HEK293 (cell line): ENCODE data around the gene MEOX1.
A peak's percentile ranks its signal among the peaks of the same experiment; 100 is the strongest.

Experiments used
- CTCF ChIA-PET: fragments of 350-600 bp; formaldehyde crosslinking; extraction: SDS; loops from one replicate; lab custom pipeline; 2021; ENCODE audit warnings: antibody characterized with exemption; lab: Yijun Ruan, JAX
- POLR2A ChIA-PET: fragments of 300-600 bp; formaldehyde crosslinking; extraction: SDS; loops from one replicate; lab custom pipeline; 2020; ENCODE audit warnings: antibody characterized with exemption, inconsistent platforms; lab: Yijun Ruan, JAX
- H3K27ac ChIP-seq: fragments of 200-500 bp; sonication (Bioruptor generic); 2 replicates; pipeline ENCODE4 v1.5.1; 2014; ENCODE audit warnings: low read depth, low read length, control low read depth, inconsistent platforms; ENCODE audit errors: extremely low read depth
- H3K36me3 ChIP-seq, 2 experiments: fragments of 200-500 bp in 1 of 2; sonication (Bioruptor generic) in 1 of 2; 1 replicate in 1 of 2; 2 replicates in 1 of 2; pipeline ENCODE4 v1.5.1; 2014 to 2017; ENCODE audit warnings: inconsistent platforms in 2 of 2, low read length in 2 of 2; ENCODE audit not compliant: control insufficient read depth in 2 of 2, insufficient read depth in 1 of 2
- H3K4me1 ChIP-seq: fragments of 200-500 bp; sonication (Bioruptor generic); 2 replicates; pipeline ENCODE4 v1.5.1; 2014; ENCODE audit warnings: mild to moderate bottlenecking, low read length, inconsistent platforms; ENCODE audit not compliant: control insufficient read depth, insufficient read depth
- H3K4me3 ChIP-seq: 2 replicates; pipeline ENCODE4 v1.5.1; 2011; ENCODE audit warnings: low read depth, mild to moderate bottlenecking, control low read depth, low read length, moderate library complexity
- H3K9me3 ChIP-seq: fragments of 200-500 bp; sonication (Bioruptor generic); 2 replicates; pipeline ENCODE4 v1.5.1; 2014; ENCODE audit warnings: low read depth, low read length, inconsistent platforms; ENCODE audit not compliant: control insufficient read depth, insufficient read depth
- BCL11B ChIP-seq: fragments of 450-650 bp; formaldehyde crosslinking; IDR thresholded peaks from 2 replicates; pipeline ENCODE4 v1.5.1; 2016; ENCODE audit warnings: low read depth, missing biosample characterization, missing genetic modification characterization
- HOXD13 ChIP-seq: sonication (generic); formaldehyde crosslinking; IDR thresholded peaks from 2 replicates; pipeline ENCODE4 v1.8.0; 2022; ENCODE audit warnings: missing genetic modification reagents, borderline replicate concordance
- OSR2 ChIP-seq: fragments of 450-650 bp; formaldehyde crosslinking; IDR thresholded peaks from 2 replicates; pipeline ENCODE4 v1.5.1; 2016; ENCODE audit warnings: missing biosample characterization, missing genetic modification characterization
- SCRT2 ChIP-seq: fragments of 450-650 bp; formaldehyde crosslinking; IDR thresholded peaks from 2 replicates; pipeline ENCODE4 v1.5.1; 2016; ENCODE audit warnings: missing biosample characterization, missing genetic modification characterization
- SP2 ChIP-seq: fragments of 450-650 bp; formaldehyde crosslinking; IDR thresholded peaks from 2 replicates; pipeline ENCODE4 v1.5.1; 2016; ENCODE audit warnings: missing biosample characterization, missing genetic modification characterization
- ZBTB17 ChIP-seq: fragments of 450-650 bp; formaldehyde crosslinking; IDR thresholded peaks from 2 replicates; pipeline ENCODE4 v1.5.1; 2016; ENCODE audit warnings: missing biosample characterization, missing genetic modification characterization
- ZIC2 ChIP-seq: fragments of 450-650 bp; formaldehyde crosslinking; IDR thresholded peaks from 2 replicates; pipeline ENCODE4 v1.5.1; 2016; ENCODE audit warnings: missing biosample characterization, missing genetic modification characterization
- ZNF155 ChIP-seq: fragments of 450-650 bp; formaldehyde crosslinking; IDR thresholded peaks from 2 replicates; pipeline ENCODE4 v1.5.1; 2016; ENCODE audit warnings: missing biosample characterization, missing genetic modification characterization
- ZNF2 ChIP-seq: fragments of 450-650 bp; formaldehyde crosslinking; IDR thresholded peaks from 2 replicates; pipeline ENCODE4 v1.5.1; 2016; ENCODE audit warnings: missing biosample characterization, missing genetic modification characterization
- ZNF214 ChIP-seq: fragments of 450-650 bp; formaldehyde crosslinking; IDR thresholded peaks from 2 replicates; pipeline ENCODE4 v1.5.1; 2017; ENCODE audit warnings: missing biosample characterization, mild to moderate bottlenecking, missing genetic modification characterization, borderline replicate concordance
- ZNF266 ChIP-seq: fragments of 450-650 bp; formaldehyde crosslinking; IDR thresholded peaks from 2 replicates; pipeline ENCODE4 v1.5.1; 2016; ENCODE audit warnings: missing biosample characterization, missing genetic modification characterization, low read depth
- ZNF404 ChIP-seq: fragments of 450-650 bp; formaldehyde crosslinking; IDR thresholded peaks from 2 replicates; pipeline ENCODE4 v1.5.1; 2017; ENCODE audit warnings: missing biosample characterization, missing genetic modification characterization
- ZNF514 ChIP-seq: fragments of 450-650 bp; formaldehyde crosslinking; IDR thresholded peaks from 2 replicates; pipeline ENCODE4 v1.5.1; 2016; ENCODE audit warnings: missing biosample characterization, missing genetic modification characterization
- ZNF529 ChIP-seq: fragments of 450-650 bp; formaldehyde crosslinking; IDR thresholded peaks from 2 replicates; pipeline ENCODE4 v1.5.1; 2017; ENCODE audit warnings: missing genetic modification characterization, missing biosample characterization; ENCODE audit not compliant: insufficient replicate concordance
- ZNF548 ChIP-seq: fragments of 450-650 bp; formaldehyde crosslinking; IDR thresholded peaks from 2 replicates; pipeline ENCODE4 v1.5.1; 2016; ENCODE audit warnings: missing biosample characterization, missing genetic modification characterization
- ZNF558 ChIP-seq: fragments of 450-650 bp; formaldehyde crosslinking; IDR thresholded peaks from 2 replicates; pipeline ENCODE4 v1.5.1; 2016; ENCODE audit warnings: missing biosample characterization, missing genetic modification characterization
- ZNF571 ChIP-seq: fragments of 450-650 bp; formaldehyde crosslinking; IDR thresholded peaks from 2 replicates; pipeline ENCODE4 v1.5.0; 2017; ENCODE audit warnings: missing biosample characterization, missing genetic modification characterization
- ZNF600 ChIP-seq: fragments of 450-650 bp; formaldehyde crosslinking; IDR thresholded peaks from 2 replicates; pipeline ENCODE4 v1.5.1; 2016; ENCODE audit warnings: missing biosample characterization, missing genetic modification characterization
- ZNF664 ChIP-seq: fragments of 450-650 bp; formaldehyde crosslinking; IDR thresholded peaks from 2 replicates; pipeline ENCODE4 v1.5.1; 2016; ENCODE audit warnings: missing biosample characterization, missing genetic modification characterization
- ZNF747 ChIP-seq: fragments of 450-650 bp; formaldehyde crosslinking; IDR thresholded peaks from 2 replicates; pipeline ENCODE4 v1.5.1; 2016; ENCODE audit warnings: missing biosample characterization, missing genetic modification characterization
- ZSCAN30 ChIP-seq: fragments of 450-650 bp; IDR thresholded peaks from 2 replicates; pipeline ENCODE4 v1.5.1; 2018; ENCODE audit warnings: missing biosample characterization, mild to moderate bottlenecking, missing genetic modification characterization, moderate library complexity
- ZXDB ChIP-seq: fragments of 450-650 bp; formaldehyde crosslinking; IDR thresholded peaks from 2 replicates; pipeline ENCODE4 v1.5.1; 2016; ENCODE audit warnings: missing biosample characterization, missing genetic modification characterization
- TF ChIP-seq, protein P1 (sequence below): fragments of 450-650 bp; formaldehyde crosslinking; IDR thresholded peaks from 2 replicates; pipeline ENCODE4 v1.5.1; 2016; ENCODE audit warnings: missing biosample characterization, missing genetic modification characterization
- TF ChIP-seq, protein P2 (sequence below): fragments of 450-650 bp; formaldehyde crosslinking; IDR thresholded peaks from 2 replicates; pipeline ENCODE4 v1.5.1; 2017; ENCODE audit warnings: missing biosample characterization, missing genetic modification characterization

Gene MEOX1

DNA sequence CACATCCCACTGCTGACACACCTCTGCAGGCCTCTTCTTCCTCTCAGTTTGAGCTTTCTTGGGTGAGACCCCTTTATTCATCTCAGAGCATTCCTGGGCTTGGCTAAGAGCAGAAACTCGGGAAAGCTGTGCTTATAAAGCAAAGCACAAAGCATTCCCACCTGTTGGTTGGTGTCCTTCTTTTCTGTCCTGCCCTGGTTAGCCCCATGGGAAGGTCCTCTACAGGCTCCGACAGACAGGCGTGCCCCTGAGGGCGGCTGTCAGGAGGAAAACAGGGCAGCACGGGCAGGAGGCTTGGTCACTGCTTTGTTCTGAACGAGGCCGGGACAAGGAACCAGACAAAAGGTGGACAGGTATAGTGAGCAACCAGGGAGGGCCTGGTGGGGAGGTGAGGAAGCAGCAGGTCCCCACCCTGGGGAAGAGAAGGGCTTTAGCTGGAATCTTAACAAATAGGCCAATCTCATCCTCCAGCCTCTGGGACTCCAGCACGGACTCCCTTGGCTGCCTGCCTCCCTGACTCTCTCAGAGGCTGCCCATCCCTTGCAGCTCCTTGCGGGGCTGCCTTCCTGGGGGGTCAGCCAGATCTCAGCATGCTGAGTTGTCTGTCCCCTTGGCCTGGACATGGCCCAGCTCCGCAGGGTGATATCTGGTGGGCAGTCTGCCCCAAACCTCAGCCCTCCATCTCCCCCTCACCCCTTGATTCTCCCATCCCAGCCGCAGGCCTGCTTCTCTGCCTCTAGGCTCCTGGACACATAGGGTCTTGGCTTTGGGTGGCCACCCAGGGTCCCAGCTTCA is 1.7 kb downstream of the MEOX1 start (continued):
- TF ChIP-seq ZNF600 (tag by site-specific recombination) (0 out of 2 replicates have a peak, but pooled peaks have one; percentile 20), ZNF529 (tag by site-specific recombination) (no peak), ZBTB17 (tag by site-specific recombination) (no peak), ZNF571 (no peak), SP2 (tag by site-specific recombination) (no peak), ZIC2 (tag by site-specific recombination) (peak; percentile 59), ZXDB (tag by site-specific recombination) (no peak), ZSCAN30 (tag by site-specific recombination) (no peak), ZNF664 (tag by site-specific recombination) (no peak), SCRT2 (tag by site-specific recombination) (peak; percentile 75), HOXD13 (CRISPR knock-in tag) (no peak), ZNF514 (tag by site-specific recombination) (no peak)
- TF ChIP-seq, all 188 proteins: peak for 6

DNA sequence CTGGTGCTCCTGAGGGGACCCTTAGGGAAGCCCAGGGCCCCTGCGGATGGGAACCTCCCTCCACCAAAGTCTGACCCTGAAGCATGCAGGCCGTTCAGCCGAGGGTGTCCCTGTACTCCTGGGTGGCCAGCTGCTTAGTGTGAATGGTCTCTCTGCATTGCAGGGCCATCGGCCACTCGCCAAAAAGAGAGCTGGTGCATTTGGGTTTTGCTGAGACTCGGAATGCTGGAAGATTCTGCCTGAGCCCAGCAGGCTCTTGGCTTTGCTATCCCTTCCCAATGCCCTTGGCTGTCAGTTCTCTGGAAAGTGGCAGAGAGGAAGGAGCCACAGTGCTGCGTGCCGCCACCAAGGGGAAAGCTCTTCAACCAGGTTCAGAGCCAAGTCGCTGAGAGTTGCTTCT is 2.8 kb downstream of the MEOX1 start:
- TF ChIP-seq ZNF155 (tag by site-specific recombination) (no peak), ZIC2 (tag by site-specific recombination) (peak; percentile 43; the same call in 1 of the 2 replicates)
- ChIA-PET CTCF (interaction anchor here (0.6 to 2.2 kb wide), 5 partner anchors 12 to 176 kb away, joined by 3 to 9 read pairs (median 6); partner anchors contain the start of gene DHX8), POLR2A (interaction anchor here (0.6 kb wide), 1 partner anchor 21 kb away, joined by 3 read pairs; no protein-coding TSS in a partner anchor)
- H3K27ac ChIP-seq, result no peak overlapping the region
- H3K4me3 ChIP-seq, result no peak overlapping the region
- peaks cover 37% of the 10 kb centered on the region for H3K4me1 ChIP-seq
- H3K9me3 ChIP-seq, result no peaks in the 10 kb centered on the region
- H3K36me3 ChIP-seq, result no peaks in the 10 kb centered on the region

DNA sequence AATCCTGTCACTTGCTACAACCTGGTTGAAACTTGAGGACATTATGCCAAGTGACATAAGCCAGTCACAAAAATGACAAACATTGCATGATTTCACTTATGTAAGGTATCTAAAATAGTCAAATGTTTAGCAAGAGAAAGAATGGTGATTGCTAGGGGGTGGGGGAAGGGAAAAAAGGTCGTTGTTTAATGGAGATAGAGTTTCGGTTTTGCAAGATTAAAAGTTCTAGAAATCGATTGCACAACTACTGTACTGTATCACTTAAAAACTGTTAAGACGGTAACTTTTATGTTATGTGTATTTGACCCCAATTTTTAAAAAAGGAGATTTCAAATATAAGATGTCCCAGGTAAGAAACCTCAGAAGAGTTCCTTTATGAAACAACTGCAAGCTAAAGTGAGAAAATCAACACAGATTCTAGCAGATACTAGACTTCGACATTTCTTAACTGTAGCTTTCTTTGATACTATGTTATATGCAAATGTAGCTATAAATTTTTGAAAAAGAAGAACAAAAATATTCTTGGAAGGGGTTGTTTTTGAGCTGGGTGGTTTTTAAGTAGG is 5.9 kb downstream of the MEOX1 start:
- Histone ChIP-seq H3K4me3 (no peak overlapping the region), H3K9me3 (no peaks in the 10 kb centered on the region), H3K27ac (peak overlapping the region; percentile 43), H3K36me3 (no peaks in the 10 kb centered on the region), H3K4me1 (peaks cover 19% of the 10 kb centered on the region)
- POLR2A ChIA-PET, result no interaction called here
- CTCF ChIA-PET, result interaction anchor here (0.9 to 1.1 kb wide), 2 partner anchors 18 to 79 kb away, joined by 3 to 10 read pairs; no protein-coding TSS in a partner anchor
- TF ChIP-seq BCL11B (tag by site-specific recombination) (no peak), ZNF747 (tag by site-specific recombination) (no peak), ZNF558 (tag by site-specific recombination) (no peak), ZNF548 (tag by site-specific recombination) (no peak), ZNF214 (tag by site-specific recombination) (no peak), ZNF2 (tag by site-specific recombination) (no peak), ZXDB (tag by site-specific recombination) (no peak), ZNF266 (tag by site-specific recombination) (no peak), ZNF404 (tag by site-specific recombination) (no peak), OSR2 (tag by site-specific recombination) (no peak)
- TF ChIP-seq, protein P1, sequence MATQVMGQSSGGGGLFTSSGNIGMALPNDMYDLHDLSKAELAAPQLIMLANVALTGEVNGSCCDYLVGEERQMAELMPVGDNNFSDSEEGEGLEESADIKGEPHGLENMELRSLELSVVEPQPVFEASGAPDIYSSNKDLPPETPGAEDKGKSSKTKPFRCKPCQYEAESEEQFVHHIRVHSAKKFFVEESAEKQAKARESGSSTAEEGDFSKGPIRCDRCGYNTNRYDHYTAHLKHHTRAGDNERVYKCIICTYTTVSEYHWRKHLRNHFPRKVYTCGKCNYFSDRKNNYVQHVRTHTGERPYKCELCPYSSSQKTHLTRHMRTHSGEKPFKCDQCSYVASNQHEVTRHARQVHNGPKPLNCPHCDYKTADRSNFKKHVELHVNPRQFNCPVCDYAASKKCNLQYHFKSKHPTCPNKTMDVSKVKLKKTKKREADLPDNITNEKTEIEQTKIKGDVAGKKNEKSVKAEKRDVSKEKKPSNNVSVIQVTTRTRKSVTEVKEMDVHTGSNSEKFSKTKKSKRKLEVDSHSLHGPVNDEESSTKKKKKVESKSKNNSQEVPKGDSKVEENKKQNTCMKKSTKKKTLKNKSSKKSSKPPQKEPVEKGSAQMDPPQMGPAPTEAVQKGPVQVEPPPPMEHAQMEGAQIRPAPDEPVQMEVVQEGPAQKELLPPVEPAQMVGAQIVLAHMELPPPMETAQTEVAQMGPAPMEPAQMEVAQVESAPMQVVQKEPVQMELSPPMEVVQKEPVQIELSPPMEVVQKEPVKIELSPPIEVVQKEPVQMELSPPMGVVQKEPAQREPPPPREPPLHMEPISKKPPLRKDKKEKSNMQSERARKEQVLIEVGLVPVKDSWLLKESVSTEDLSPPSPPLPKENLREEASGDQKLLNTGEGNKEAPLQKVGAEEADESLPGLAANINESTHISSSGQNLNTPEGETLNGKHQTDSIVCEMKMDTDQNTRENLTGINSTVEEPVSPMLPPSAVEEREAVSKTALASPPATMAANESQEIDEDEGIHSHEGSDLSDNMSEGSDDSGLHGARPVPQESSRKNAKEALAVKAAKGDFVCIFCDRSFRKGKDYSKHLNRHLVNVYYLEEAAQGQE (tag by site-specific recombination), result no peak
- TF ChIP-seq, protein P2, sequence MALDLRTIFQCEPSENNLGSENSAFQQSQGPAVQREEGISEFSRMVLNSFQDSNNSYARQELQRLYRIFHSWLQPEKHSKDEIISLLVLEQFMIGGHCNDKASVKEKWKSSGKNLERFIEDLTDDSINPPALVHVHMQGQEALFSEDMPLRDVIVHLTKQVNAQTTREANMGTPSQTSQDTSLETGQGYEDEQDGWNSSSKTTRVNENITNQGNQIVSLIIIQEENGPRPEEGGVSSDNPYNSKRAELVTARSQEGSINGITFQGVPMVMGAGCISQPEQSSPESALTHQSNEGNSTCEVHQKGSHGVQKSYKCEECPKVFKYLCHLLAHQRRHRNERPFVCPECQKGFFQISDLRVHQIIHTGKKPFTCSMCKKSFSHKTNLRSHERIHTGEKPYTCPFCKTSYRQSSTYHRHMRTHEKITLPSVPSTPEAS (tag by site-specific recombination), result no peak
